GM18517 (cell line): ENCODE data around the gene SECISBP2L.
A peak's percentile ranks its signal among the peaks of the same experiment; 100 is the strongest.
"Not testable (repeated sequence)": the region's sequence is repeated elsewhere in the genome, so short reads cannot be mapped to it uniquely, and the experiment has no call there.

Source experiments
- ATAC-seq: cut with Tn5 transposase; IDR thresholded peaks from one replicate; pipeline ENCODE4 v1.9.1; 2021; ENCODE audit warnings: mild to moderate bottlenecking, moderate library complexity; ENCODE audit not compliant: unreplicated experiment

SECISBP2L gene, protein sequence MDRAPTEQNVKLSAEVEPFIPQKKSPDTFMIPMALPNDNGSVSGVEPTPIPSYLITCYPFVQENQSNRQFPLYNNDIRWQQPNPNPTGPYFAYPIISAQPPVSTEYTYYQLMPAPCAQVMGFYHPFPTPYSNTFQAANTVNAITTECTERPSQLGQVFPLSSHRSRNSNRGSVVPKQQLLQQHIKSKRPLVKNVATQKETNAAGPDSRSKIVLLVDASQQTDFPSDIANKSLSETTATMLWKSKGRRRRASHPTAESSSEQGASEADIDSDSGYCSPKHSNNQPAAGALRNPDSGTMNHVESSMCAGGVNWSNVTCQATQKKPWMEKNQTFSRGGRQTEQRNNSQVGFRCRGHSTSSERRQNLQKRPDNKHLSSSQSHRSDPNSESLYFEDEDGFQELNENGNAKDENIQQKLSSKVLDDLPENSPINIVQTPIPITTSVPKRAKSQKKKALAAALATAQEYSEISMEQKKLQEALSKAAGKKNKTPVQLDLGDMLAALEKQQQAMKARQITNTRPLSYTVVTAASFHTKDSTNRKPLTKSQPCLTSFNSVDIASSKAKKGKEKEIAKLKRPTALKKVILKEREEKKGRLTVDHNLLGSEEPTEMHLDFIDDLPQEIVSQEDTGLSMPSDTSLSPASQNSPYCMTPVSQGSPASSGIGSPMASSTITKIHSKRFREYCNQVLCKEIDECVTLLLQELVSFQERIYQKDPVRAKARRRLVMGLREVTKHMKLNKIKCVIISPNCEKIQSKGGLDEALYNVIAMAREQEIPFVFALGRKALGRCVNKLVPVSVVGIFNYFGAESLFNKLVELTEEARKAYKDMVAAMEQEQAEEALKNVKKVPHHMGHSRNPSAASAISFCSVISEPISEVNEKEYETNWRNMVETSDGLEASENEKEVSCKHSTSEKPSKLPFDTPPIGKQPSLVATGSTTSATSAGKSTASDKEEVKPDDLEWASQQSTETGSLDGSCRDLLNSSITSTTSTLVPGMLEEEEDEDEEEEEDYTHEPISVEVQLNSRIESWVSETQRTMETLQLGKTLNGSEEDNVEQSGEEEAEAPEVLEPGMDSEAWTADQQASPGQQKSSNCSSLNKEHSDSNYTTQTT

DNA sequence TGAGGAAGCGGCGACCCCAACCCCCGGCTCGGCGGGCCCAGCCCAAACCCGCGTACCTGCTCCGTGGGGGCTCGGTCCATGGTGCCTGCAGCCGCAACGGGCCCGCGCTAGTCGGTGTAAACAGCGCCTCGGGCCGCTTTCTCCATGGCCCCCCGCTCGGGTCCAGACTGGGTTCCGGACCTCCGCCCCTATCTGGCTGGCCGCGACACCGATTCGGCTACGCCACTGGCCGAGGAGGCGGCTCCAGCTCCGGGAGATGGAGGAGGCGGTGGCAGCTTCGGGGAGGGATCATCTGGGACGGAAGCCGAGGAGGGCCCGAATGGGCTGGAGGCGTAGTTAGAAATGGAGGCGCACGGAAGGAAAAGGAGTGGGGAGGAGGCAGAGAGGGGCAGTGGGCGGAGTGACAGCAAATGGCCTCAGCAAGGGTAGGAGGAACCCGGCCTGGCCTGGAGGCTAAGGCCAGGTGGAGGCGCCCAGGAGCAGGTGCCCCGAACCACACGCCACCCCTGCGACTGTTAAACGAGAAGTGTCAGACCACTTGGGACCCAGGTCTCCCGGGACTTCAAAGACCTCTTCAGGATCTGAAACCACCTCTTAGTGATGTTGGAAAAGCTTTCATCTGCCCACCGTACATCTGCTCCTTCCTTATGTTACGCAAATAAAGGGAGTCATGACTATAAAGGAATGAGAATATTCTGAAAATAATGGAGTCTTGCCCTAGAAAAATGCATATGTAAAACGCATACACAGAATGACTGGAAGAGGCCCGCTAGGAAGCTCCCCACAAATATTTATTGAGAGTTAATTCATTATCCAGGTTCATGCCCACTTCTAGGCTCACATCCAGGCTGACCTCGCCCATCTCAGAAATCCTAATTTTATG, at the start of gene SECISBP2L:
Gene SECISBP2L, minus strand, starts transcription at position 227 of the 883 bp plus-strand sequence. Its CDS starts 147 bp downstream, at position 80.
- ATAC-seq = peak; percentile 94

DNA sequence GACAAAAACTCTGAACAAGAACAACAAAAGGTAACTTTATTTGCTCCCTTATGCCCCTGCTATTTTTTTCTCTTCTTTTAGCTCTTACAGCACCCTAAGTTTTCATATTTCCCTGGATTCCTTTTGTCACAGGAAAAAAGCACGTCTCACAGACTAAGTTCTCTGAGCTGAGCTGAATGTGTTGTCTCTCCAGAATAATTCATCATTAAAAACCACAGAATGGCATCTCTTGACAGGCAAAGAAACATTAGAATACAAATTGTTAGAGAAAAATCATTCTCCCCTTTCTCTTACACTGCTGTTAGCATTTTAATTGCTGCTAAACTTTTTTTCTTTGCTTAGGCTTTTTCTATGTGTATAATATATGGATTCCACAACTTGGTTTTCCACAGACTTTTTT, 48.7 kb upstream of the SECISBP2L start:
- no peak for ATAC-seq

DNA sequence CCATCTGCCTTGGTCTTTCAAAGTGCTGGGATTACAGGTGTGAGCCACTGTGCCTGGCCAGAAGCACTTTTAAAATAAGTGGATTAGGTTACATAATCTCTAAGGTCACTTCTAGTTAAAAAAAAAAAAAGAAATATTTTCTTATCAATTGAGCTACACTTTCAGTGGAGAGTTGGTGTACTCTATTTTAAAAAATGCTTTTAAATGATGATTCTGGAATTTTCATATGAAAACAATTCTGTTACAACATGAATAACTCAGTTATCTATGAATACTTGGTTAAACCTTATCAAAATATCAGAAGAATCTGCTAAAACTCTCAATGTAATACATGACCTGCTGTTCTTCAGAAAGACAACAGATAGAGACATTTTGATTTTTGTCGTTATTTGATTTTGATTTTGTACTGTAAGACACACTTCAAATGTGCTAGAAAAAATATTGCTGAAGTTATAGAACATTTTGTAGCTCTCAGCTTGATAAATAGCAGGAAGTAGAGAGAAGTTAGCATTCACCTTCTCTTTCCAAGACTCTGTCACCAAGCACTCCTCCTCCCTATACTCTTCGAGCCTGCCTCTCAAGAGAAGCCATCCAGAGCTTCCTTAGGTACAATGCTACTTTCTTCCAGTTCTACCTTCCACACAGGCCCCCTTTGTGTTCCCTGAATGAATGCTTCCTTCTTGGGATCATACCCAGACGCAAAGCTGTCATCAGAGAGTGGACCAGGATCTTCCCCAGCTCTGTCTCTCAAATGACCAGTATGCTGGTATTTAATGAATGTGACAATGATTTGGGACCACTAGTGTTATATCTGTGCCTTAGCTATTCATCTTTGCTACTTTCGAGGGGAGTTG, 47.2 kb upstream of the SECISBP2L start:
- ATAC-seq = no peak

DNA sequence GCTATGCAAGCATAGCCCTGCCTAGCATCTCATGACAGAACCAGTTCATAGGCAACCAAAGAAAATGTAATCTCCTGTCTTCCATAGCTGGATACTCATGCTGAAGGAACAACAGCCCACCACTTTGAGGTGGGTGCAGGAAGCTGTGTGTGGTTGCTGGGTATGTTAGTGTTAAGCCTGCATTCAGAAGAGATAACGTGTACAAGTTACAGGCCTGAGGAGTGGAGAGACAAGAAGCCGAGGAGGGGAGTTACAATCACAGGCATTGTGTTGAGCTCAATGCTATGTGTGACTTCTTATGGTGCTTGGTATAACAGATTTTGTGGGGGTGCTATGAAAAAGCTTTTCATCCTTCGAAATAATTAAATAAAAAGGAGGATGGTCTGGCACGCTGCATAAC, 42.8 kb upstream of the SECISBP2L start:
- ATAC-seq = no peak

DNA sequence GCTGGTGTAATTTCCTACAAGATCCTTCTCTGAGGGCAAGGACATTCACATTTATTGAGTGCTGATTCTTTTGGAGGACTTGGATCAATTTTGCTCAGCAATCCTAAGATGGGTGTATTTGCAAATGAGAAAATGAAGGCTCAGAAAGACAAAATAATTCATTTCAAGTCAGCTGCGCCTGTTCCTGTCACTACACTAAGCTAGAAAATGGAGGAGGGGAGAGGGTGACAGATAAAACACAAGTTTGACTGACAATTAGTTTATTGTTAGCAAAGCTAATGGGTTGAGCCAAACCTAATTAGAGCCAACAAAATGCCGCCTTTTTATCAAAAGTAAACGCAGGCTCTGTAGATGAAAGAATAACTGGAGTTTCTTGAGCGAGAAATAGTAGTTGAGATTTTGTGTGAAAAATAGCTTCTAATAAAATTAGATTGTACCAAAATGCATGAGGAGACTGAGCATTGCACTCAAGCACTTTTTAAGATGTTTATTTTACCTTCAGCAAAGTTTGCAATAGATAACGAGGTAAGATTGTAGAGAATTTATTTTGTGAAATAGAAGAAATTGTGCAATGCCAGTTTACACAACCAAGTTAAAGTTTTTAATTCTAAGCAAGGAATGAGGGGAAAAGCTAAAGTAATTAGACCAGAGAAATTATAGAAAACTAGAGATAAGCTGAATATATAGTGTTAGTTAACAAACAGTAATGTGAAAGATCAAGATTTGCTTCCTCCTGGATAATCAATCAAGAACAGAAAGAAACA, 39.6 kb upstream of the SECISBP2L start:
- ATAC-seq = no peak

DNA sequence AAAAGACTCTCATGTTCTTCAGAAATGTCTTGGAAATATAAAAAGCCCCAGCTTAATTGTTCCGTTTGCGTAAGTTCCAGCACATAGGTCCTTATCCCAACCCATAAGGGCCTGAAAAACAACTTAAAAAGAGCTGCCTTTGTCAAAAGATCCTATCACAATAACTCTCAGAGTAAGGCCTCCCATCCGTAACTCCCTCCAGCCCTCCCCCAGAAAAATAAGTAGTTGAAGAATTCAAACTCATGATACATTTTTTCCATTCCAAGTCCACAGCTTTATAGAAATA, 38.0 kb upstream of the SECISBP2L start:
- ATAC-seq = no peak

DNA sequence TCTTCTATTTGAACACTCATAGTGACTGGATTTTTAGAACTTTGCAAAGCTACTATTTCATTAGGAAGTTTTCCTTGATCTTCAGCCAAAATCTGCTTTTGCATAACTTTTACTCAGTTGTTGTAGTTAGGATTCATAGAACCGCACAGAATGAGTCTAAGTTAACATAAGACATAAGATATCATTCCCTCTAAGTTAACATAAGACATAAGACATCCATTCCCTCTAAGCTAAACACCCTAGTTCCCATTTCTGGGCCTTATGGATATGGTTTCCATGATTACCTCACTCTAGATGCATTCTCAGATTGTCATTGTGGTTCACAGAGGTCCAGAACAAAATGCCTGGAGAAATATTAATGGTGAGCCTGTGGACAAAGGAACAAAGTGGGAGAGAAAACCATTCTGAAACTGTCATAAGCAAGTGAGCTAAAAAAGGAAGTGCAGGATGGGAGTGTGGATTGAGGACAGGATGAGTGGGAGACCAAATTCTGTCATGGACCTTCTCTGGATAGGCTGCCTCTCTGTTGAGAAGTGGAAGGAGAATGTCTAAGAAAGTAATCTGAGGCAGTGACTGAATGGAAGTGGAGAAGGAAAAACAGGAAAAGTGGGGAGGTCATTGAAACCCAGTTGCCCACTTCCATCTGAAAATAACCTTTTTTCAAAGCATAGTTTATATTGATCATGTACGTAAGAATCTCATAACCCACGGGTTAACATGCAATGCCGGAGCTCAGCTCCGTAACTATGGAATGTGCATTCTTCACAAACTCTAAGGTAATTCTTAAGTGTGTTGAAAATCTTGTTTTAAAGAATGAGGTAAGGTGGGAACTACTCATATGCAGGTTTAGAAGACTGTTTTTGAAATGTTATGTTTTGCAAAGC, 37.4 kb upstream of the SECISBP2L start:
- ATAC-seq = no peak

DNA sequence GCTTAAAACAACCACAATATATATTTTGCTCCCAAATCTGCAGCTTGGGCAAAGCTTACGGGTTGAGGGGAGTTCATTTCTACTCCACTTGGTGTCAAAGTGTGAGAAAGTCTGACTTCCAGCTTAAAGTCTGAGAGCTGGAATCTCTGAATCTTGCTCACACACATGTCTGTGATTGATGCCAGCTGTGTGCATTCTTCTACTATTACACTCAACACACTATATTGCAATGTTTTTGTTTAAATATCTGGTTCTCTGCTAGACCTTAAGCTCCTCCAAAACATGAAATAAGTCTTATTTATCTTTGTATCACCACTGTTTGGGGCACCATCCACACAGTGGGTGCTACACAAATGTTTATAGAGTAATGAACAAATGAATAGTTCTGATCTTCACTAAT, 36.7 kb upstream of the SECISBP2L start:
- ATAC-seq = no peak

DNA sequence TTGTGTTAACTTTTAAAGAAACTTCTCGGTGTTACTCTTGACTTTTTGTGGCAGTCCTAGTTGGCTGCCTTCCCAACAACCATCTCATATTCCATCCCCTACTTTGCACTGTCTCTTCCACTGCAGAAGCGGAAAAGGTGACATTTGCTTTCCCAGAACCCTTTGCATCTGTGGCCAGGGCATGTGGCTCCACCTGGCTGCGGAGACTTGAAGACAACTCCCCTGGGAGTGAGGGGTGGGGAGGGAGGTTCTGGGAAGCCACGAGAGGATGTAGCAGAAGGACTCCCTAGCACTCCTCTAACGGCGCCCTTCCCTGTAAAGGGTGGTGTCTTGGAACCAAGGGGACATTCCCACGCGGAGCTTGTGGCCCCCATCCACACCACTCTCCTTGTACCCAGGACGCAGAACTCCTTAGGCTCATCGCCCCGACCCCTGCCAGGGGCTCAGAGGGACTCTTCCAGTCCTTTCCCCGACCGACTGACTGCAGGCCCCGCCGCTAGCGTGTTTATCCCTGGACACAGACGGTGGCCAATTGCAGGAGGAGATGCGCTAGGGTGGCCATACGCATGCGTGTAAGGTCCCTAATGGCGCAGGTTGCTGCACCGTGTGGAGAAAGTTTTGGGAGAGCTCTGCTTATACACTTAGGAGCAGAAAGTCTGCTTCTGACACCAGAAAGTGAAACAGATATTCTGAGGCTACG, 33.2 kb upstream of the SECISBP2L start:
- ATAC-seq = no peak

DNA sequence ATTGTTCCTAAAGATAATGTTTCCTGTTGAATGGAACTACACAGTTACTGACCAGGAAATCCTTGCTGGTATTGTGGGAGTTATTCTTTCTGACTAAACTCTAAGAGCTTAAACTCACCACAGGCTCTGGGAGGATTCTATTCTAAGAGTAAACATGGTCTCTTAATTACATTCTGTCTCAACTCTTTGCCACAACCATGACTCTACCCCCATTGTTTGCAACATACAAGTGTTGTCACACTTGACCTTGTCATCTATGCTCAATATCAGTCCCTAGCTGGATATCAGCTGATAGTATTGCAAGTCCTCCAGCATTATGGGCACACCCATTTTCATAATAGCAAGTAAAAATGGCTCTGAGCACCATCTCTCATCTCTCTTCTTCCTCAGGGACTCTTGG, 29.6 kb upstream of the SECISBP2L start:
- no peak for ATAC-seq

DNA sequence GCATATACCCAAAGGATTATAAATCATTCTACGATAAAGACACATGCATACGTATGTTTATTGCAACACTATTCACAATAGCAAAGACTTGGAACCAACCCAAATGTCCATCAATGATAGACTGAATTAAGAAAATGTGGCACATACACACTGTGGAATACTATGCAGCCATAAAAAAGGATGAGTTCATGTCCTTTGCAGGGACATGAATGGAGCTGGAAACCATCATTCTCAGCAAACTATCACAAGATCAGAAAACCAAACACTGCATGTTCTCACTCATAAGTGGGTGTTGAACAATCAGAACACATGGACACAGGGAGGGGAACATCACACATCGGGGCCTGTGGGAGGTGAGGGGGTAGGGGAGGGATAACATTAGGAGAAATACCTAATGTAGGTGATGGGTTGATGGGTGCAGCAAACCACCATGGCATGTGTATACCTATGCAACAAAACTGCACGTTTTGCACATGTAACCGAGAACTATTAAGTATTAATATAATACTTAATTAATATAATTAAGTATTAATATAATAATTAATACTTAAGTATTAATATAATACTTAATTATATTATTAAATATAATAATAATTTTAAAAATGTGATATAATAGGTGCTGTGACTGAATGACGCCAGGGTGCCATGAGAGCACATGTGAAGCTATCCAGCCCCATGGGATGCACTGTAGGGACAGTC, 28.5 kb upstream of the SECISBP2L start:
- not testable (repeated sequence) for ATAC-seq

DNA sequence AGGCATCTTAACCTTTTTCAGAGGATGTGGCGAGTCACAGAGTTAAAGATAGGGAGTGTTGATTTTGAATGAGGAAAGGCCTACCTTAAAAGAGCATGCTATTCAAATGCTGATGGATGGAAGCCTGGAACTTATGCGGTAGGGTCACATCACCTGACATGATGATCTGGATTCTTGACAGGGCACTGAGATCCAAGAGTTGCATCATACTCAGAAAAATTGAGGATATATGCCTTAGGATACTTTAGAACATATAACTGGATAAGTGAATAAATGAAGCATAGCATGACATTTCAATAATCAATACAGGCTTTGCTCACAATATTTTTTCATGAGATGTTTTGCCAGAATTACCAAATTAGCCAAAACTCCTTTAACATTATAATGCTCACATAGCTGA, 20.1 kb upstream of the SECISBP2L start:
- ATAC-seq = no peak

DNA sequence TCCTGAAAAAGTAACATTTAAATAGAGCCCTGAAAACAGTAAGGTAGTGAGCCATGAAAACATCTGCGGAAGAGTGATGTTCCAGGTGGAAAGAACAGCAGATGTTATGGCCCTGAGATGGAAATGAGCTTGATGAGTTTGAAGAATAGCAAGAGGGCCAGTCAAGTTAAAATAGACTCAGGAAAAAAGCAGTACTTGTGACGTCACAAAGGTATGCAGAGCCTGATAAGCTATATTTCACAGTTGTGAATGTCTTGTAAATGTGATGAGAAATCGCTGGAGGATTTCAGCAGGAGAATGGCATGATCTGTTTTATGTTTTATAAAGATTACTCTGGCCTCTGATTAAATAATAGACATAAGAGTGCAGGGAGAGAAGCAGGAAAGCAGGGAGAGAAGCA, 18.6 kb upstream of the SECISBP2L start:
- ATAC-seq = no peak

DNA sequence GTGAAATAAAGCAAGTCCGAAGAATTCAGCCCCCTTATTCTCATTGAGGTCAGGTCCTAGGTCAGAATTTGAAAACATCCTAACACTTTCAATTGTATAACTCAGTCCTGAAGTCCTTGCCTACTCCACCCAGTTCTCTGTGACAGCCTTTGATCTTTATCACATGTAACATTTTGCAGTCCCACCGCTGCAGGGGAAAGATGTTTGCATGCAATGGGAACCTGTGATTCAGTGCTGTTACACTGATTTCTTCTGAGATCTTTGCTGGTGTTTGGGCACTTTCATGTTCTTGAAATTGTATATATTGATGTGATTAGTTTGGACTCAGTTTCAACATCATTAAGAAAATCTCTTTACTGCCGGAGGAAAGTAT, 18.0 kb upstream of the SECISBP2L start:
- ATAC-seq = no peak

DNA sequence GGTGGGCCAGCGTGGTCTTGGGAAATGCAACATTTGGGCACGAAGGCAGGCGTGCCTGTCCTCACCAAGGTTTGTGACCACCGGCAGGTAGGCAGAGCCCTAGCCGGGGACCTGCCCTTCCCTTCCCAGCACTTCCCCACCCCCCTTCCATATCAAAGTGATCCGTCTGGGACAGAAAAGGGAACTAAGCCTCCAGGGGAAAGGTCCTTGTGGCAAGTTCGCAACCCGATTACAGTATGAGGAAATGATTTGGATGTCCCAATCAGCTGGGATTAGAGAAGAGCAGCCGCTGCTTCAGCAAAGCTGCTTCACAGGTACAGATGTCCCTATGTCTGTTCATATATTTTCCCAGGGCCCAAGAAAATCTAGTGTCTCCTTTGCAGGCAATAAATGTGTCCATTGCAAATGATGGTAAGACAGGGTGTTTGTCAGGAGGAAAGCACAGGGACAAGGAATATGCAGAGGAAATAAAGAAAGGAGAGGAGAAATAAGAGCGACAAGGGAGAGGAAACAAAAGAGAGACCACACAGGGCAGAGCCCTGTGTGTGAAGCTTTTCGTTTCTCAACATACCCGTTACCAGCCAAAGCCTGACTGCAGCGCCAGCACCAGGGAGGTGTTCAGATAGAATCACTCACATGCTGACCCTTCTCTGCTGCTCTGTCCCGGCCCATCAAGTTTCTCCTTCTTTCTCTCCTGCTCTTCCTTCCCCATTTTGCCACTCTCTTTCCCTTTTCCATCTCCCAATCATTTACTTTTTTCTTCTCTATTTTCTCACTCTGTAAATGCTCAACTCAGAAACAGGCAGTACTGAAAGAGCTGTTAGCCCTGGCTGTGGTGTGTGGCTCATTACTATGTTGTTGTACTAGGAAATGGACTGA, 17.4 kb upstream of the SECISBP2L start:
- ATAC-seq = no peak

DNA sequence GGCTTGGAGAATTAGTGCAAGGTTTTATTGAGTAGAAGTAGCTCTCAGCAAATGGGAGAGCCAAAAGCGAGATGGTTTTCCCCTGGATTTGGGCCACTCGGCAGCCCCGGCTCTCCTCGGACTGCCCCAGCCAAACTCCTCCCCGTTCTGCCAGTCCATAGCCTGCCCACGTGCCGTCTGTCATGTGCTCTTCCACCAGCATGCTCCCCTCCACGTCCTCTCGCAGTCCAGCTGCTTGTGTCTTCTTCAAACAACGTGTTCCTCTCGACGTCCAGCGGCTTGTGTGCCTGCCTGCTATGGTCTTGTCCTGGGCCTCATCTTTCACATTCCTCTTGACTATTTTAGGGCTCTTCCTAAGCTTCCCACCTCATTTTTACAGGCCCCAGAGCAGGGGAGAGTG, 16.7 kb upstream of the SECISBP2L start:
- no peak for ATAC-seq
